ENCODE data around the gene TRIP13. TPM values are rescaled to one million over a fixed set of nuclear protein-coding genes. Genes with fewer than 3 reads are reported as not detected.

The TRIP13 gene
- total RNA-seq, 1 experiment from 2014 or later = 45.9 TPM

- Histone ChIP-seq H3K27ac (ENCODE audit: low read length) (peak overlapping the region; percentile 85), H3K36me3 (ENCODE audit: control insufficient read depth, insufficient read depth, low read length) (no peaks in the 10 kb centered on the region), H3K27me3 (ENCODE audit: control insufficient read depth, insufficient read depth, low read length) (no peaks in the 10 kb centered on the region), H3K4me1 (ENCODE audit: control insufficient read depth, insufficient read depth, low read length) (peaks cover 46% of the 10 kb centered on the region), H3K9me3 (ENCODE audit: control insufficient read depth, insufficient read depth, low read depth, low read length) (no peaks in the 10 kb centered on the region), H3K4me3 (ENCODE audit: low read depth in 2 of 2, low read length in 2 of 2) (no peak overlapping the region)
- BruUV-seq (replicated peaks) = no TSS peak
- DNase-seq (ENCODE audit: low read depth, low spot score) (no peak), ATAC-seq (peak; percentile 2)
- ChIA-PET CTCF (no interaction called here), POLR2A (no interaction called here)
- in situ Hi-C loops (cut with HindIII; ENCODE audit: low pct_unique_long_range_greater_than_20kb, low sequenced_read_pairs) = no loop called here
- intact Hi-C loops (cut with micrococcal nuclease; ENCODE audit: unreplicated experiment) = no loop called here
- TF ChIP-seq REST (IDR thresholded peaks at IDR 0.05; ENCODE audit: insufficient read depth in 1 of 2, low read depth in 2 of 2, low read length in 1 of 2) = no peak
- TF ChIP-seq CTCF (IDR thresholded peaks at IDR 0.05) = no peak
- no peak for TF ChIP-seq SIN3A (IDR thresholded peaks at IDR 0.05; ENCODE audit: borderline replicate concordance, insufficient read depth, low read depth, low read length)
- TF ChIP-seq TCF7L2 (IDR thresholded peaks at IDR 0.05; ENCODE audit: low read depth, low read length) = no peak
- no peak for TF ChIP-seq POLR2AphosphoS5 (IDR thresholded peaks at IDR 0.05; ENCODE audit: low read depth, low read length)
These were observed 65.2 kb downstream of the TRIP13 start for GRCh38 chr5:957748-958485.

- intact Hi-C loops (cut with micrococcal nuclease; ENCODE audit: unreplicated experiment) (no loop called here), in situ Hi-C loops (cut with HindIII; ENCODE audit: low pct_unique_long_range_greater_than_20kb, low sequenced_read_pairs) (no loop called here)
- Histone ChIP-seq H3K9me3 (ENCODE audit: control insufficient read depth, insufficient read depth, low read depth, low read length) (no peaks in the 10 kb centered on the region), H3K27me3 (ENCODE audit: control insufficient read depth, insufficient read depth, low read length) (no peaks in the 10 kb centered on the region), H3K4me1 (ENCODE audit: control insufficient read depth, insufficient read depth, low read length) (peaks cover 46% of the 10 kb centered on the region), H3K36me3 (ENCODE audit: control insufficient read depth, insufficient read depth, low read length) (no peaks in the 10 kb centered on the region), H3K27ac (ENCODE audit: low read length) (peak overlapping the region; percentile 85), H3K4me3 (ENCODE audit: low read depth in 2 of 2, low read length in 2 of 2) (peak overlapping the region in 1 of 2 experiments; percentile 24; a peak in 2 of 4 replicates)
- DNase-seq (ENCODE audit: low read depth, low spot score) = peak; percentile 61
- ATAC-seq = peak; percentile 53
- POLR2A ChIA-PET = no interaction called here
- CTCF ChIA-PET = interaction anchor here (0.6 kb wide), 1 partner anchor 9 kb away, joined by 3 read pairs; no protein-coding TSS in a partner anchor
- BruUV-seq (replicated peaks) = no TSS peak
- 0 out of 4 replicates have a peak, but pooled peaks of 1 of the 2 experiments have one; percentile 16 for TF ChIP-seq REST (IDR thresholded peaks at IDR 0.05; ENCODE audit: insufficient read depth in 1 of 2, low read depth in 2 of 2, low read length in 1 of 2)
- no peak; the same call in 1 of the 2 replicates for TF ChIP-seq TCF7L2 (IDR thresholded peaks at IDR 0.05; ENCODE audit: low read depth, low read length)
- TF ChIP-seq POLR2AphosphoS5 (IDR thresholded peaks at IDR 0.05; ENCODE audit: low read depth, low read length) = peak; percentile 32; the same call in 1 of the 2 replicates
These were observed 66.3 kb downstream of the TRIP13 start for GRCh38 chr5:958701-959571.

Measured in Panc1 (cell line).